Vagina (tissue), 2 donors: ENCODE results near the gene SZT2.
"Not testable (repeated sequence)": the region's sequence is repeated elsewhere in the genome, so short reads cannot be mapped to it uniquely, and the experiment has no call there.

ENCODE experiments used
- POLR2A ChIP-seq, 2 donors: fragments of 450-650 bp; IDR thresholded peaks; one replicate each; pipeline ENCODE4 v1.6.1; 2017; ENCODE audit warnings: antibody characterized with exemption in 2 of 2, mild to moderate bottlenecking in 2 of 2, moderate library complexity in 2 of 2
- POLR2AphosphoS5 ChIP-seq, 2 donors: sonication (generic); formaldehyde crosslinking; IDR thresholded peaks; one replicate each; pipeline ENCODE4 v1.9.0; 2017; ENCODE audit warnings: antibody characterized with exemption in 2 of 2, mild to moderate bottlenecking in 2 of 2, low read depth in 1 of 2; ENCODE audit not compliant: insufficient read depth in 1 of 2
- TF ChIP-seq, protein P1 (sequence below), 3 experiments: fragments of 450-650 bp in 2 of 3; fragments of 200-600 bp in 1 of 3; sonication (generic) in 1 of 3; IDR thresholded peaks; one replicate each; pipeline ENCODE4 v1.5.1; 2017 to 2019; ENCODE audit warnings: antibody characterized with exemption in 3 of 3, mild to moderate bottlenecking in 2 of 3, moderate library complexity in 2 of 3

DNA sequence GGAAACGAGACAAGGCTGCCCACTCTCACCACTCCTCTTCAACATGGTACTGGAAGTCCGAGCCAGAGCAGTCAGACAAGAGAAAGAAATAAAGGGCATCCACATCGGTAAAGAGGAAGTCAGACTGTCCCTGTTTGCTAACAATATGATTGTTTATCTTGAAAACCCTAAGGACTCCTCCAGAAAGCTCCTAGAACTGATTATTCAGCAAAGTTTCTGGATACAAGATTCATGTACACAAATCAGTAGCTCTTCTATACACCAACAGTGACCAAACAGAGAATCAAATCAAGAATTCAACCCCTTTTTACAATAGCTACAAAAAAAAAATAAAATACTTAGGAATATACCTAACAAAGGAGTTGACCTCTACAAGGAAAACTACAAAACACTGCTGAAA is 68.7 kb downstream of the SZT2 start:
- TF ChIP-seq, protein P1, sequence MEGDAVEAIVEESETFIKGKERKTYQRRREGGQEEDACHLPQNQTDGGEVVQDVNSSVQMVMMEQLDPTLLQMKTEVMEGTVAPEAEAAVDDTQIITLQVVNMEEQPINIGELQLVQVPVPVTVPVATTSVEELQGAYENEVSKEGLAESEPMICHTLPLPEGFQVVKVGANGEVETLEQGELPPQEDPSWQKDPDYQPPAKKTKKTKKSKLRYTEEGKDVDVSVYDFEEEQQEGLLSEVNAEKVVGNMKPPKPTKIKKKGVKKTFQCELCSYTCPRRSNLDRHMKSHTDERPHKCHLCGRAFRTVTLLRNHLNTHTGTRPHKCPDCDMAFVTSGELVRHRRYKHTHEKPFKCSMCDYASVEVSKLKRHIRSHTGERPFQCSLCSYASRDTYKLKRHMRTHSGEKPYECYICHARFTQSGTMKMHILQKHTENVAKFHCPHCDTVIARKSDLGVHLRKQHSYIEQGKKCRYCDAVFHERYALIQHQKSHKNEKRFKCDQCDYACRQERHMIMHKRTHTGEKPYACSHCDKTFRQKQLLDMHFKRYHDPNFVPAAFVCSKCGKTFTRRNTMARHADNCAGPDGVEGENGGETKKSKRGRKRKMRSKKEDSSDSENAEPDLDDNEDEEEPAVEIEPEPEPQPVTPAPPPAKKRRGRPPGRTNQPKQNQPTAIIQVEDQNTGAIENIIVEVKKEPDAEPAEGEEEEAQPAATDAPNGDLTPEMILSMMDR (IDR thresholded peaks at IDR 0.05): not testable (repeated sequence)
- not testable (repeated sequence) for TF ChIP-seq POLR2A (IDR thresholded peaks at IDR 0.05); POLR2AphosphoS5 (IDR thresholded peaks at IDR 0.05; ENCODE audit: insufficient read depth in 1 of 2, low read depth in 1 of 2)
